ENCODE results near the gene LST1. TPM values are rescaled to one million over a fixed set of nuclear protein-coding genes. Genes with fewer than 3 reads are reported as not detected.
A peak's percentile ranks its signal among the peaks of the same experiment; 100 is the strongest.

LST1 gene
- total RNA-seq (134 TPM), polyA plus RNA-seq (32.4 TPM)
- long read RNA-seq, donor 1, partial matches to known transcripts: 0 of 9 reads
- long read RNA-seq, donor 1, other reads (novel, unspliced or antisense): 6 of 9 reads
- long read RNA-seq, donor 2: 0 reads
- long read RNA-seq, donor 3, transcript LST1-206 (2 exons, 689 nt): major isoform, 14 of 149 reads
- long read RNA-seq, donor 3, transcript LST1-201 (3 exons, 504 nt): minor isoform, 11 of 149 reads
- long read RNA-seq, donor 3, partial matches to known transcripts: 48 of 149 reads
- long read RNA-seq, donor 3, other reads (novel, unspliced or antisense): 57 of 149 reads
- long read RNA-seq, donor 4, transcript LST1-206 (2 exons, 689 nt): major isoform, 5 of 19 reads
- long read RNA-seq, donor 4, partial matches to known transcripts: 0 of 19 reads
- long read RNA-seq, donor 4, other reads (novel, unspliced or antisense): 5 of 19 reads
- long read RNA-seq, donor 5, transcript LST1-217 (5 exons, 764 nt): major isoform, 9 of 85 reads
- long read RNA-seq, donor 5, transcript LST1-206 (2 exons, 689 nt): minor isoform, 7 of 85 reads
- long read RNA-seq, donor 5, transcript LST1-201 (3 exons, 504 nt): minor isoform, 6 of 85 reads
- long read RNA-seq, donor 5, partial matches to known transcripts: 24 of 85 reads
- long read RNA-seq, donor 5, other reads (novel, unspliced or antisense): 20 of 85 reads
- long read RNA-seq, donor 6, partial matches to known transcripts: 0 of 21 reads
- long read RNA-seq, donor 6, other reads (novel, unspliced or antisense): 0 of 21 reads
- long read RNA-seq, donor 7, transcript LST1-206 (2 exons, 689 nt): minor isoform, 5 of 33 reads
- long read RNA-seq, donor 7, transcript LST1-201 (3 exons, 504 nt): major isoform, 6 of 33 reads
- long read RNA-seq, donor 7, partial matches to known transcripts: 5 of 33 reads
- long read RNA-seq, donor 7, other reads (novel, unspliced or antisense): 9 of 33 reads
- long read RNA-seq, donor 8, partial matches to known transcripts: 0 of 10 reads
- long read RNA-seq, donor 8, other reads (novel, unspliced or antisense): 0 of 10 reads
- long read RNA-seq, donor 9, transcript LST1-201 (3 exons, 504 nt): major isoform, 8 of 47 reads
- long read RNA-seq, donor 9, transcript LST1-206 (2 exons, 689 nt): minor isoform, 5 of 47 reads
- long read RNA-seq, donor 9, partial matches to known transcripts: 12 of 47 reads
- long read RNA-seq, donor 9, other reads (novel, unspliced or antisense): 17 of 47 reads
- long read RNA-seq, donor 10, partial matches to known transcripts: 23 of 32 reads
- long read RNA-seq, donor 10, other reads (novel, unspliced or antisense): 0 of 32 reads

DNA sequence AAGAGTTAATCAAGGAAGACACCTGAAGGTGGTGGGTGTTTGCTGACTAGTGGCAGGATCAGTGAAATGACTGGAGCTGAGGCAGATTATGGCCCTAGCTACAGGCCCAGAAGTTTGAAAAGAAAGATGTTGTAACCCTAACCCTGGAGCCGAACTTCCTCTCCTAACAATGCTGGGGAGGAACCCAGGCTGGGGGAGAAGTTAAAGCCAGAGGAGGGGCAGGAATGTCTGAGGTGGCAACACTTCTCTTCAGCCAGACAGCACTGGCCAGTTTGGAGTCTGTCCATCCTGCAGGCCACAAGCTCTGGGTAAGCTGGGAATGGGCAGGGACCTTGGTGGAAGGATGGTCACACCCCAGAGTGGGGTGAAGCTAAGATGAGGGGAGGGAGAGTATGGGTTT is at the start of gene LST1:
LST1 (plus strand) TSS at position 270 of the 400 bp plus-strand sequence. CDS start 1,023 bp downstream, outside the sequence.
- Histone ChIP-seq H3K9me3 (ENCODE audit: control insufficient read depth in 2 of 2, insufficient read depth in 1 of 2, low read length in 1 of 2) (peaks cover 0 to 13% of the 10 kb centered on the region in 2 donors), H3K4me3 (ENCODE audit: low read length in 2 of 2) (peak within 1 kb of the TSS; percentile 23 to 65), H3K36me3 (ENCODE audit: control insufficient read depth in 2 of 2, insufficient read depth in 2 of 2, low read length in 1 of 2) (peaks cover 0 to 4% of the 10 kb centered on the region in 2 donors), H3K27me3 (ENCODE audit: control insufficient read depth in 2 of 2, insufficient read depth in 1 of 2, low read length in 1 of 2) (no peaks in the 10 kb centered on the region), H3K27ac (ENCODE audit: low read depth in 1 of 2, low read length in 1 of 2) (peak within 1 kb of the TSS; percentile 89 to 95), H3K4me1 (ENCODE audit: control insufficient read depth in 2 of 2, insufficient read depth in 2 of 2, low read length in 2 of 2) (peaks cover 49 to 76% of the 10 kb centered on the region in 2 donors)
- no peak for DNase-seq (ENCODE audit: low read depth in 6 of 9, low spot score in 9 of 9)
- 24% methylated on average over 1 of the region's 1 CpG for WGBS

DNA sequence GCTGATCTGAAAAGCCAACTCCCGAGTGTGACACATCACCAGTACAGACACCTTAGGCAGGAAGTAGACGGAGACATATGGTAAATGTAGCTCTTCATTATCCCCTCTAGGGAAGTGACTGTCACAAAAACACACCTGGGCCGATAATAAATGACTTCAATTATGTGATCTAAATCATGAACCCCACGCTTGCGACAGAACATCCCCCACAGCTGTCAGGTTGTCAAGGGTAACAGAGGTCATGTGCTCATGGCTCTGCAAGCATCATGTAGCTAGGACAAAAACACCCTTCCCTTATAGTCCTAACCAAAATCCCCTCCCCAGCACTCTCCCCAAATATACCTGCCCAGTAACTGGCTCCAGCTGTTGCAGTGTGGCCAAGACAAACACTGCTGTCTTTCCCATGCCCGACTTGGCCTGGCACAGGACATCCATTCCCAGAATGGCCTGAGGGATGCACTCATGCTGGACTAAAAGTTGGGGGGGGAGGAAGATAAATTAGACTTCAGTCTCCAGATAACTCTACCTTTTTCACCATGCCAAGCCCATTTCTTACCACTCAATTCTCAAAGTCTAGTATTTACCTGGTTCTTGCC is 47.2 kb upstream of the LST1 start:
- Histone ChIP-seq H3K36me3 (ENCODE audit: control insufficient read depth in 2 of 2, insufficient read depth in 2 of 2, low read length in 1 of 2) (peaks cover 55 to 68% of the 10 kb centered on the region in 2 donors), H3K4me3 (ENCODE audit: low read length in 2 of 2) (no peak overlapping the region), H3K27ac (ENCODE audit: low read depth in 1 of 2, low read length in 1 of 2) (no peak overlapping the region), H3K9me3 (ENCODE audit: control insufficient read depth in 2 of 2, insufficient read depth in 1 of 2, low read length in 1 of 2) (no peaks in the 10 kb centered on the region), H3K27me3 (ENCODE audit: control insufficient read depth in 2 of 2, insufficient read depth in 1 of 2, low read length in 1 of 2) (no peaks in the 10 kb centered on the region), H3K4me1 (ENCODE audit: control insufficient read depth in 2 of 2, insufficient read depth in 2 of 2, low read length in 2 of 2) (peaks cover 26 to 30% of the 10 kb centered on the region in 2 donors)
- DNase-seq (ENCODE audit: low read depth in 6 of 9, low spot score in 9 of 9): no peak
- 81% methylated on average over 6 of the region's 6 CpGs for WGBS

DNA sequence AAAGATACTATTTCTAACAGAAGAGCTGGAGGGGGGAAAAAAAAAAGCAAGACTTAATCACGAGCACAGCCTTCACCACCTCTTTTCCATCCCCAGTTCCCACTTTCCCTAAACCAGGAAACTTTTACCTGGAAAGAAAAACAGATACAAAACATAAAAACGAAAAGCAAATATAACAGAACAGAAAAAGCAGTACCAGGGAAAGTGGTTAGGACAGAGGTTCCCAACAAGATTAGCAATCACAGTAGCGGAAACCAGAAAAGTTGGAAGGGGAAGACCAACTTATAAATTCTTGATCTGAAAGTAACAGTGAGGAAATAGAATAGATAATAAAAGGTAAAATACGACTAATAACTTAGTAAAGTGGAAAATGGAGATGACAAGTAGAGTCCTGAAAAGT is 45.4 kb upstream of the LST1 start:
- Histone ChIP-seq H3K4me3 (ENCODE audit: low read length in 2 of 2) (peak overlapping the region; percentile 49 to 67), H3K27ac (ENCODE audit: low read depth in 1 of 2, low read length in 1 of 2) (peak overlapping the region in 1 of 2 donors; percentile 92), H3K4me1 (ENCODE audit: control insufficient read depth in 2 of 2, insufficient read depth in 2 of 2, low read length in 2 of 2) (peaks cover 26 to 30% of the 10 kb centered on the region in 2 donors), H3K9me3 (ENCODE audit: control insufficient read depth in 2 of 2, insufficient read depth in 1 of 2, low read length in 1 of 2) (no peaks in the 10 kb centered on the region), H3K36me3 (ENCODE audit: control insufficient read depth in 2 of 2, insufficient read depth in 2 of 2, low read length in 1 of 2) (peaks cover 37 to 50% of the 10 kb centered on the region in 2 donors), H3K27me3 (ENCODE audit: control insufficient read depth in 2 of 2, insufficient read depth in 1 of 2, low read length in 1 of 2) (no peaks in the 10 kb centered on the region)
- DNase-seq (ENCODE audit: low read depth in 6 of 9, low spot score in 9 of 9): no peak
- WGBS: 25% methylated on average over 4 of the region's 4 CpGs

DNA sequence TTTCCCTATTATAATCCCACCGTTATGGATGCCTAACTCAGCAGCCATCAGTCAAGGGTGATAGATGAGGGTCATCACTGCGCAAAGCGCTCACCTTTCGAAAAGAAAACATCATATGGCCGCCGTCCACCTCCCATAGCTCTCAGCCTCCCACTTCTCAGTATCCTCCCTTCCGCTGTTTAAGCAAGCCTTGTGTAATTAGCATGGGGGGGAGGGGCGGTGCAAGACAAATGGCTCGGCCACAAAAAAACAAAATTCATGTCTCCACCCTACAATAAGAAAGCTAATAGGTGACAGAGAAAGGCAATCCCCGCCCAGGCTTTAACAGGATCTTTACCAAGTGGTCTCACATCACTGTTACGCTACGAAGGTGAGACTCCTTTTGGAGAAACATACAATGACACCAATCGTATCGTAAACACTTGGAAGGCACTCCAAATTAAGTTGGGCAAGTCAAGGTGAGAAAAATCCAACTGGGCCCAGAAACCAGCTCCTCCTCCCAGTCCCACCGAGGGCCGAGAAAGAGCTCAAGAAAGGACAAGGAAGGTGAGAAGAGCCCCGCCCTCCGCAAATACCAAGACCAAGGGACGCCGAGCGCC is 44.9 kb upstream of the LST1 start:
- H3K27ac ChIP-seq (ENCODE audit: low read depth in 1 of 2, low read length in 1 of 2): peak overlapping the region; percentile 83 to 92
- peaks cover 26 to 34% of the 10 kb centered on the region in 2 donors for H3K4me1 ChIP-seq (ENCODE audit: control insufficient read depth in 2 of 2, insufficient read depth in 2 of 2, low read length in 2 of 2)
- DNase-seq (ENCODE audit: low read depth in 6 of 9, low spot score in 9 of 9): peak in 5 of 9 donors; percentile 38 to 72 (median 45)
- H3K9me3 ChIP-seq (ENCODE audit: control insufficient read depth in 2 of 2, insufficient read depth in 1 of 2, low read length in 1 of 2): no peaks in the 10 kb centered on the region
- H3K36me3 ChIP-seq (ENCODE audit: control insufficient read depth in 2 of 2, insufficient read depth in 2 of 2, low read length in 1 of 2): peaks cover 32 to 45% of the 10 kb centered on the region in 2 donors
- peak overlapping the region; percentile 49 to 67 for H3K4me3 ChIP-seq (ENCODE audit: low read length in 2 of 2)
- no peaks in the 10 kb centered on the region for H3K27me3 ChIP-seq (ENCODE audit: control insufficient read depth in 2 of 2, insufficient read depth in 1 of 2, low read length in 1 of 2)
- WGBS: under 1% methylated on average over 21 of the region's 21 CpGs

DNA sequence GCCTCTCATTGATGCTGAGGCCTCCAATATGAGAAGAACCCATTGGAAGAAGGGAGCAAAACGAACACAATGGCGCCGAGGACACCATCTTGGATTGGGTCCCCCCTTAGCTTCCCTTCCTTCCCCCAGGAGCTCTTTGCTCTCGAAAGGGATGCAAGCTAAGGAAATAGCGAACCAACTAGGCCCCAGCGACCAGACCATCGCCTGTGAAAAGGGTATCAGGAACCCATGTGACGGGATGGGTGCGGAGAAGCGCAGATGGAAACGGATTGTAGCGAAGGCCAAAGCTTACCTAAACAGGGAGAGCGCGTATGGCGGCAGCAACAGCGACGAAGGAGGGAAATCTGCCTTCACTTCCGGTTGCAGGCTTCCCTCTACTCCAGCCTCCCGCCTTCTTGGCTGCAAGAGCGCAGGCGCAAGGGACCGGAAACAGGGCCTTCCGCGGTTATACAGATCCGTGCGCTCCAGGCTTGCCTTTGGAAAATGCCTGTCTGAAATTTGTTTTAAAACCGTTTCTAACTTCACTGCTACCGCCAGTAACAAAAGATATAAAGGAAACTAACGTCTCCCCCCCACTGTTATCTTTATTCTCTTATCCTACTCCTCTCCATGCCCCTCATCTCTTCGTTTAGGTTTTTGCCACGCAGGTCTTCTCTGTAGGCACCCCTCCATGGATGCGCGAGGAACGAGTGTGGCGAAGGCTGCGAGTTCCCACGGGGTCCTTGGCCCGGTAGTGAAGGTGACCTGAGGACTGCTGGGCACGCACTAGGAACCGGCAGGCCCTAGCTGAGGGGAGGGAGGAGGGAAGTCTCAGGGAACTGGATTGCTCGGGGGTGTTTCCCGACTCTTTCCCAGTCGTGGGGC is 44.2 kb upstream of the LST1 start, which contains the start of gene DDX39B:
DDX39B (minus strand) TSS at position 346 of the 864 bp plus-strand sequence. CDS start 1,471 bp downstream, outside the sequence.
- Histone ChIP-seq H3K36me3 (ENCODE audit: control insufficient read depth in 2 of 2, insufficient read depth in 2 of 2, low read length in 1 of 2) (peaks cover 25 to 38% of the 10 kb centered on the region in 2 donors), H3K27me3 (ENCODE audit: control insufficient read depth in 2 of 2, insufficient read depth in 1 of 2, low read length in 1 of 2) (no peaks in the 10 kb centered on the region), H3K4me3 (ENCODE audit: low read length in 2 of 2) (peak within 1 kb of the TSS; percentile 49 to 67), H3K27ac (ENCODE audit: low read depth in 1 of 2, low read length in 1 of 2) (peak within 1 kb of the TSS; percentile 83 to 92), H3K4me1 (ENCODE audit: control insufficient read depth in 2 of 2, insufficient read depth in 2 of 2, low read length in 2 of 2) (peaks cover 26 to 41% of the 10 kb centered on the region in 2 donors), H3K9me3 (ENCODE audit: control insufficient read depth in 2 of 2, insufficient read depth in 1 of 2, low read length in 1 of 2) (no peaks in the 10 kb centered on the region)
- WGBS: under 1% methylated on average over 43 of the region's 43 CpGs
- DNase-seq (ENCODE audit: low read depth in 6 of 9, low spot score in 9 of 9): peak; percentile 93 to 99 (median 96)

DNA sequence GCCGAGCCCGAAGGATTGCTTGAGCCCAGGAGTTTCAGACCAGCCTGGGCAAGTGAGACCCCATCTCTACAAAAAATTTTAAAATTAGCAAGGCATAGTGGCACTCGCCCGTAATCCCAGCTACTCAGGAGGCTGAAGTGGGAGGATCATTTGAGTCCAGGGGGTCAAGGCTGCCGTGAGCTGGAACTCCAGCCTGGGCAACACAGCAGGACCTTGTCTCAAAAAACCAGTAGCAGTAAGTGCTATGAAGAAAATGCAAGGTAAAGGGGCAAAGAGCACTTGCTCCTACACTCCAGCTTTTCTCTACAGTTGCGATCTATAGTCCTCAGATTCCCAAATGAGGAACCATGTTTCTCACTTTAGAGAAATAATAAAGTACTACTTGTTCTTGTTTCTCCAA is 42.4 kb upstream of the LST1 start:
- Histone ChIP-seq H3K27me3 (ENCODE audit: control insufficient read depth in 2 of 2, insufficient read depth in 1 of 2, low read length in 1 of 2) (no peaks in the 10 kb centered on the region), H3K27ac (ENCODE audit: low read depth in 1 of 2, low read length in 1 of 2) (no peak overlapping the region), H3K4me3 (ENCODE audit: low read length in 2 of 2) (no peak overlapping the region), H3K36me3 (ENCODE audit: control insufficient read depth in 2 of 2, insufficient read depth in 2 of 2, low read length in 1 of 2) (peaks cover 17 to 20% of the 10 kb centered on the region in 2 donors), H3K9me3 (ENCODE audit: control insufficient read depth in 2 of 2, insufficient read depth in 1 of 2, low read length in 1 of 2) (no peaks in the 10 kb centered on the region), H3K4me1 (ENCODE audit: control insufficient read depth in 2 of 2, insufficient read depth in 2 of 2, low read length in 2 of 2) (peaks cover 29 to 52% of the 10 kb centered on the region in 2 donors)
- no peak for DNase-seq (ENCODE audit: low read depth in 6 of 9, low spot score in 9 of 9)
- WGBS: 99% methylated on average over 6 of the region's 6 CpGs

DNA sequence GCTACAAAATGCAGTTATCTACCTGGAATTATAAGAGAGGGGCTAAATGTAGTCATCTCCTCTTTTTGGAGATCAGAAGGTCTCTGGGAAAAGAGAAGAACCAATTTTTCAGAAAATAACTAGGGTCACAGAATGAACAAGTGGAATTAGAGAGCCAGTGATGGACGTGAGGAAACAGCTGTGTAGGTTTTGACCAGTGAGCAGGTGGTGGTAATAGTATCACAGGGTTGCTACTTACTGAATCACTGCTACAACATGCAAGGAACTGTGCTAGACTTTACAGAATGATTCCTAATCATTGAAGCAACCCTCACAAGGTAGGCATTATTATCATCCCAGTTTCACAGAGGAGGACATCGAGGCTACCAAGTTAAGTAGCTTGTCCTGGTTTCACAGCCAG is 41.4 kb upstream of the LST1 start:
- H3K4me1 ChIP-seq (ENCODE audit: control insufficient read depth in 2 of 2, insufficient read depth in 2 of 2, low read length in 2 of 2): peaks cover 21 to 42% of the 10 kb centered on the region in 2 donors

More for the DNA sequence above, 41.4 kb upstream of the LST1 start:
- H3K4me3 ChIP-seq (ENCODE audit: low read length in 2 of 2): no peak overlapping the region
- no peaks in the 10 kb centered on the region for H3K27me3 ChIP-seq (ENCODE audit: control insufficient read depth in 2 of 2, insufficient read depth in 1 of 2, low read length in 1 of 2)
- peaks cover 12 to 16% of the 10 kb centered on the region in 2 donors for H3K36me3 ChIP-seq (ENCODE audit: control insufficient read depth in 2 of 2, insufficient read depth in 2 of 2, low read length in 1 of 2)
- H3K9me3 ChIP-seq (ENCODE audit: control insufficient read depth in 2 of 2, insufficient read depth in 1 of 2, low read length in 1 of 2): no peaks in the 10 kb centered on the region
- WGBS: 97% methylated on average over 2 of the region's 2 CpGs
- no peak overlapping the region for H3K27ac ChIP-seq (ENCODE audit: low read depth in 1 of 2, low read length in 1 of 2)
- DNase-seq (ENCODE audit: low read depth in 6 of 9, low spot score in 9 of 9): no peak
